COR-L47 (cell line): ENCODE results near the gene RPUSD1.
"Not testable (repeated sequence)": the region's sequence is repeated elsewhere in the genome, so short reads cannot be mapped to it uniquely, and the experiment has no call there.

ENCODE experiments used
- DNase-seq: peaks from one replicate; lab custom pipeline; 2025; lab: John Stamatoyannopoulos, UW

The RPUSD1 gene, protein sequence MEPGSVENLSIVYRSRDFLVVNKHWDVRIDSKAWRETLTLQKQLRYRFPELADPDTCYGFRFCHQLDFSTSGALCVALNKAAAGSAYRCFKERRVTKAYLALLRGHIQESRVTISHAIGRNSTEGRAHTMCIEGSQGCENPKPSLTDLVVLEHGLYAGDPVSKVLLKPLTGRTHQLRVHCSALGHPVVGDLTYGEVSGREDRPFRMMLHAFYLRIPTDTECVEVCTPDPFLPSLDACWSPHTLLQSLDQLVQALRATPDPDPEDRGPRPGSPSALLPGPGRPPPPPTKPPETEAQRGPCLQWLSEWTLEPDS

GRCh38 chr16:787978-788398 is at the start of gene RPUSD1:
Gene RPUSD1, minus strand, starts transcription at chr16:788381. Its CDS starts 644 bp downstream, at chr16:787737.
- DNase-seq: no peak

DNA sequence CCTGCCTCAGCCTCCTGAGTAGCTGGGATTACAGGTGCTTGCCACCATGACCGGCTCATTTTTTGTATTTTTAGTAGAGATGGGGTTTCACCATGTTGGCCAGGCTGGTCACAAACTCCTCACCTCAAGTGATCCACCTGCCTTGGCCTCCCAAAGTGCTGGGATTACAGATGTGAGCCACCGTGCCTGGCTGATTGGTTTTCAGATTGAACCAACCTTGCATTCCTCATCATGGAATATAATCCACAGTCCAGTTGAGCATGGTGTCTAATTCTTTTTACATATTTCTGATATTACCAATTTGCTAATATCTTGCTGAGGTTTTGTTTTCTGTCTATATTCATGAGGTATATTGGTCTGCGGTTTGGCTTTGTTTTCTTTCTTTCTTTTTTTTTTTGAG is 48.6 kb upstream of the RPUSD1 start:
- not testable (repeated sequence) for DNase-seq

- no peak for DNase-seq
Observed at GRCh38 chr16:836221-836620, 48.0 kb upstream of the RPUSD1 start.

DNA sequence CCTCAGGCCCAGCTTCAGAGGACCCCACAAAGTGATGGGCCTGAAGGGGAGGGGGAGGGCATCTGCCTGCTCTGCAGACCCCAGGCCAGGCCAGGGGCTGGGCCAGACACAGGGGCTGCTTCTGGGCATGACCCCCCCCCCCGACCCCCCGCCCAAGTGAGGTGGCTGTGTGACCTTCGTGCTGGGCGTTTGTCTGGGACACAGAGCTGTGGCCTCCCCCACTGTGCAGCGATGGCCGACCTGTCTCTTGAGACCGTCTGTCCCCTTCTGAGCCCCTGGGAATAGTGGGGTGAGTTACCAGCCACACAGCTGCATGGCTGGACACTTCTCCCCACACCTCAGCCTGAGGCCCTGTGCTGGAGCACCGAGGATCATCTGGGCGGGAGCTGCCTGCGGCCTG is 47.2 kb upstream of the RPUSD1 start:
- no peak for DNase-seq

DNA sequence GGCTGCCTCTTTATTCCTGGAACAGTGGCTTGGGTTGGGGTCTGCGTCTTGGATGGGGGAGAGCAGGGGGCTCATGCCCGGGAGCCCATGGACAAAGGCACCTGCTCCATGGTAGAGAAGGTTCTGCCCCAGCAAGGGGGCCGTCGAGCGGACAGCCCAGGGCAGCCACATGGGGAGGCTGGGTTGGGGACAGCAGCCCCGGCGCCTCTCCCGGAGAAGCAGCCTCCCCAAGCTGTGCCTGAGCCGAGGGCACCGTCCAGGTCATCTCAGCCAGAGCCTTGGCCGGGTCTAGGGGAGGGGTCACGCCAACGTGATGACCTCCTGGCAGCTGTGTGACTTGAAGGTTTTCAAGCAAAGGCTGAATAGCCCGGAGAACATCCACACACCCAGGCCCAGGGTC is 45.2 kb upstream of the RPUSD1 start:
- no peak for DNase-seq

DNA sequence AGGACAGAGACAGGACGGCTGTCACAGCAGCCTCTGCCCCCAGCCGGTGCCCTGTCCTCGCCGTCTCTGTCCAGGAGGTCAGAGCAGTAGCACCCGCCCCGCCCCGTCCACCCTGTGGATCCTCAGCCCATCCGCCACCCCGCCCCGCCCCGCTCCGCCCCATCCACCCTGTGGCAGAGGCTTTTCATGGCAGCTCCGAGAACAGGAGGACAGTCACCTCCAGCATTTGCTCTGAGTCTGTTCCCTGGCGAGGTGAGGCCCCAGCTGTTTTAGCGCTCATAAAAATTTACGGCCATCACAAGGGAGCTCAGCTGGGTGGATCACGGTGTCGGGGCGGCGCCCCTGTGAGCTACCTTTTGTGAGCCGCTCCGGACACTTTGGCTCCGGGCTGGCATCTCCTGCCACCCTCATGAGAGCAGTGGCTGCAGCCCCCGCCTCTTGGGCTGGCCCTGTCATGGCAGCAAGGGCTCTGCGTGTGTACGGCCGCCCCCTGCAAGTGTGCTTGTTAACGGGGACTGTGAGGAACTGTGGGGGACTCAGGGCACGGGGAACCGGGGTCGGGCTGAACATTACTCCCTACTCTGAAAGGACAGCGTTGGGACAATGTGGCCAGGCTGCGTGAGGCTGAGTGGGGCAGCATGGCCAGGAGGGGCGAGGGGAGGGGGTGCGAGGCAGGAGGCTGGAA is 44.6 kb upstream of the RPUSD1 start:
- DNase-seq: no peak

GRCh38 chr16:831571-832413 is 43.6 kb upstream of the RPUSD1 start:
- no peak for DNase-seq

- DNase-seq: no peak
Observed at GRCh38 chr16:830871-831570, 42.8 kb upstream of the RPUSD1 start.

- DNase-seq: no peak
Observed at GRCh38 chr16:830107-830870, 42.1 kb upstream of the RPUSD1 start.

GRCh38 chr16:828891-829290 is 40.7 kb upstream of the RPUSD1 start:
- DNase-seq: no peak

DNA sequence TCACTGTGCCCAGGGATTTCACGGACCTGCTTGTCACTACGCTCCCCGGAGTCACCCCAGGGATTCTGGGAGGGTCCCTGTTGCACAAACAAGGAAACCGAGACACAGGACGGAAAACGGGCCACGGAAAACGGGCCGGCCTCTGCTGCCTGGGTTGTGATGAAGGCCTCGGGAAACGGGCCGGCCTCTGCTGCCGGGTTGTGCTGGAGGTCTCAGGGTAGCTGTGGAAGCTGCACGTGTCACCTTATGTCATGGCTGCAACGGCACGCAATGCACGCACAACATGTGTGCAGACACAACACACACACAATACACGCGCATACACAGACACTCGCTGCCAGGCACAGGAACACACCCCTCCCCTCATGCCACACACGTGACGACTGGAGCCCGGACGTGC is 39.3 kb upstream of the RPUSD1 start:
- no peak for DNase-seq

DNA sequence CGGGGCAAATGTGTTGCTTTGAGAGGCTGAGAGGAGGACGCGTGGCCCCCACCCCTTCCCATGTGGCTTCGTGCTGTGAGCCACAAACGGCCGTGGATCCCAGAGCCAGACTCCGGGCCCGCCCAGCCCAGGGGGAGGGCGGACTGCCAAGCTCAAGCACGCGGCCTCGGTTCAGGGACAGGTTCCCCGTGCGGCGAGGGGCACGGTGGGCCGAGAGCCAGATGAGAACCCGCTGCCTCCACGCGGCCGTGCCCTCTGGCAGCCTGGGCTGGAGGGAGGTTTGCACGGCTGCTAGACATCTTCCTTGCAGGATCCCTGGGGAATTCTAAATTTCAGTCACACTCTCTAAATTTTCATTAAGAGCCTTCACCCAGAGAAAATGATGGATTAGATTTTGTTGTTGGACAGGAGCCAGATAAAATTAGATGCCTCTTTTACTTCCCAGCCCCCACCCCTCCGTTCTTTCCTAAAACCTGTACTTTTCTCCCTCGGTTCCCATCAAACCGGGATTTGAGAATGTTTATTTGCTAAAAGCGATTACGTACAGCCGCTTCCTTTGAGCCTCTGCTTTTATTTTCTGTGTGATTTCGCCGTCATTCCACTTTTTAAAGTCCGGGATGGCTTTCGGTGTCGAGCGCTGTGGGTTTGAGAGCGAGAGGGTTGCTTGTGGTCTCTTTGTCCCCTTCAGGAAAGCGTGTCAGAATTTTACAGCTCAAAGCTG is 37.3 kb upstream of the RPUSD1 start:
- DNase-seq: no peak

DNA sequence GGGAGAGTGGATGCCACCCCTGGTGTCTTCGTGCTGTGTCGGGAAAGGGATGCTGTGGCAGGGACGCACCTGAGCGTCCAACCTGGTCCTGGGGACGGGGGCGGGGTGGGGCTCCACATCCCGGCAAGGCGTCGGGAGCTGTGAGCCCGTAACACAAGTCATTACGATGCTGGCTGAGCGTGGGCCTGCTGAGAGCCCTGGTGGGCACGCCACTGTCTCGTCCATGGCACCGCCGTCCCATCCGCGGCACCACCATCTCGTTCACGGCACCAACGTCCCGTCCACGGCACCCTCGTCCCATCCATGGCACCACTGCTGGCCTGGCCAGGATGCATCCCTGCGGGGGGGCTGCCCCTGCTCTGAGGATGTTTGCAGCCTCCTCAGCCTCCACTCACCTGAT is 36.4 kb upstream of the RPUSD1 start:
- DNase-seq: no peak

GRCh38 chr16:824194-824593 is 36.0 kb upstream of the RPUSD1 start:
- no peak for DNase-seq

DNA sequence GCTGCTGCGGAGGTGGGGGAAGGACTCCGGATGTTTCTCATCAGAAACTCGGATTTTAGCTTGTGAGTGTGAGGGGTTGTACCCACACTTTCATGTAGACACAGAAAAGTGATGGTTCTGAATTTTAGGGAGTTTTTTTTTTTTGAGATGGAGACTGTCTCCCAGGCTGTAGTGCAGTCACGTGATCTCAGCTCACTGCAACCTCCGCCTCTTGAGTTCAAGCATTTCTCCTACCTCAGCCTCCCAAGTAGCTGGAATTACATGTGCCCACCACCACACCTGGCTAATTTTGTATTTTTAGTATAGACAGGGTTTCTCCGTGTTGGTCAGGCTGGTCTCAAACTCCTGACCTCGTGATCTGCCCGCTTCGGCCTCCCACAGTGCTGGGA is 34.7 kb upstream of the RPUSD1 start:
- DNase-seq: no peak

- DNase-seq: no peak
Observed at GRCh38 chr16:822174-822908, 34.2 kb upstream of the RPUSD1 start.

- no peak for DNase-seq
Observed at GRCh38 chr16:821751-822150, 33.6 kb upstream of the RPUSD1 start.

DNA sequence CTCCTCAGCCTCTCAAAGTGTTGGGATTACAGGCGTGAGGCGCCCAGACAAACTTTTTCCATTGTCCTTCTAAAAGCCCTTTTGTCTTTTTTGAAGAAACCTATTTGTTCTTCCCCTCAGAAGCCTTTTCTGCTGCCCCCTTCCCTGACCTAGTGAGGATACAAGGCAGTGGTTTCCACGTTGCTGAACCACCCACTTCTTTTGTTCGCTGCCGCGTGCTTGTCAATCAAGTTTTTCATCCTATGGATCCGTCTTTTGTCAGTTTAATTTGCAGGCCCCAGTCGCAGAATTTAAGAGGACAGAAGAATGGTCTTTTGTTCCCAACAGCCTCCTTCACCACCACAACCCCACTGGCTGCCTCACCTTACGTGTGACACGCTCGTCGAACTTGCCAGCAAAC is 32.6 kb upstream of the RPUSD1 start:
- no peak for DNase-seq

DNA sequence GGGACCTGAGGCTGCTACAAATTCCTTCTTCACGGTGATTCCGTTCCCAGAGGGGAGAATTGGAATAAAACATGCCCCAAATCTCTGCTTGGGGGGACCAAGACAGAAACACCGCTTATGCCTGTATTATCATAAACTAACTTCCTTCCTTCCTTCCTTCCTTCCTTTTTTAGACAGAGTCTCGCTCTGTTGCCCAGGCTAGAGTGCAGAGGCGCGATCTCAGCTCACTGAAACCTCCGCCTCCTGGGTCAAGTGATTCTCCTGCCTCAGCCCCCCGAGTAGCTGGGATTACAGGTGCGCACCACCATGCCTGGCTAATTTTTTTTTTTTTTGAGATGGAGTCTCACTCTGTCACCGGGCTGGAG is 31.8 kb upstream of the RPUSD1 start:
- not testable (repeated sequence) for DNase-seq
